HG03378 (cell line): ENCODE results near the gene MVB12B.
"Not testable (repeated sequence)": the region's sequence is repeated elsewhere in the genome, so short reads cannot be mapped to it uniquely, and the experiment has no call there.

ENCODE experiments used
- ATAC-seq: cut with Tn5 transposase; IDR thresholded peaks from one replicate; pipeline ENCODE4 v1.9.1; 2021; ENCODE audit warnings: mild to moderate bottlenecking, moderate library complexity; ENCODE audit not compliant: unreplicated experiment

The MVB12B gene

GRCh38 chr9:126550891-126551351 lies 224.3 kb downstream of the MVB12B start:
- no peak for ATAC-seq

GRCh38 chr9:126551812-126552211 lies 225.2 kb downstream of the MVB12B start:
- ATAC-seq: no peak

- no peak for ATAC-seq
Observed at GRCh38 chr9:126554292-126554691, 227.7 kb downstream of the MVB12B start.

- ATAC-seq: not testable (repeated sequence)
Observed at GRCh38 chr9:126555421-126555820, 228.8 kb downstream of the MVB12B start.
